Measurements from ENCODE around the gene ZNF726.
"Not testable (repeated sequence)": the region's sequence is repeated elsewhere in the genome, so short reads cannot be mapped to it uniquely, and the experiment has no call there.

ZNF726 gene

GRCh38 chr19:23971598-23971997, 56.9 kb downstream of the ZNF726 start:
- H3K27ac ChIP-seq: no peak overlapping the region
- TF ChIP-seq CTCF (IDR thresholded peaks at IDR 0.05) (no peak), ZFX (IDR thresholded peaks at IDR 0.05; ENCODE audit: borderline replicate concordance) (no peak)

- TF ChIP-seq ZFX (IDR thresholded peaks at IDR 0.05; ENCODE audit: borderline replicate concordance): no peak
- no peak for TF ChIP-seq CTCF (IDR thresholded peaks at IDR 0.05)
- H3K27ac ChIP-seq: no peak overlapping the region
Observed at GRCh38 chr19:23972161-23972560, 57.5 kb downstream of the ZNF726 start.

GRCh38 chr19:23974941-23975340, 60.3 kb downstream of the ZNF726 start:
- H3K27ac ChIP-seq: no peak overlapping the region
- TF ChIP-seq ZFX (IDR thresholded peaks at IDR 0.05; ENCODE audit: borderline replicate concordance) (no peak), CTCF (IDR thresholded peaks at IDR 0.05) (no peak)

GRCh38 chr19:23976631-23977030, 61.9 kb downstream of the ZNF726 start:
- not testable (repeated sequence) for H3K27ac ChIP-seq

GRCh38 chr19:23977256-23977655, 62.6 kb downstream of the ZNF726 start:
- H3K27ac ChIP-seq: not testable (repeated sequence)

- TF ChIP-seq CTCF (IDR thresholded peaks at IDR 0.05) (no peak), ZFX (IDR thresholded peaks at IDR 0.05; ENCODE audit: borderline replicate concordance) (no peak)
- H3K27ac ChIP-seq: no peak overlapping the region
Observed at GRCh38 chr19:23978068-23978467, 63.4 kb downstream of the ZNF726 start.

GRCh38 chr19:23980805-23981204, 66.1 kb downstream of the ZNF726 start:
- TF ChIP-seq CTCF (IDR thresholded peaks at IDR 0.05) (no peak), ZFX (IDR thresholded peaks at IDR 0.05; ENCODE audit: borderline replicate concordance) (no peak)
- no peak overlapping the region for H3K27ac ChIP-seq

GRCh38 chr19:23981863-23982262, 67.2 kb downstream of the ZNF726 start:
- TF ChIP-seq ZFX (IDR thresholded peaks at IDR 0.05; ENCODE audit: borderline replicate concordance) (no peak), CTCF (IDR thresholded peaks at IDR 0.05) (no peak)
- H3K27ac ChIP-seq: no peak overlapping the region
